Activated T-cell treated with anti-CD3 and anti-CD28 coated beads, Interleukin-2, amount 50 U/mL, for 72 hours (primary cell): ENCODE results near the gene RALB. TPM values are rescaled to one million over a fixed set of nuclear protein-coding genes. Genes with fewer than 3 reads are reported as not detected.
"Not testable (repeated sequence)": the region's sequence is repeated elsewhere in the genome, so short reads cannot be mapped to it uniquely, and the experiment has no call there.

ENCODE experiments used
- ATAC-seq, 2 donors: fragments of 150-1000 bp; cut with Tn5 transposase; replicated peaks in 1 of 2; 2 replicates each; pipeline ENCODE4 v1.10.0; 2021; ENCODE audit warnings: moderate library complexity in 2 of 2, mild to moderate bottlenecking in 1 of 2
- DNase-seq, 2 donors: peaks; one replicate each; pipeline ENCODE4 v3.0.0; 2021 to 2022; ENCODE audit warnings: mixed read lengths in 1 of 2
- H3K27ac Mint-ChIP-seq: one replicate; pipeline ENCODE4 v1.8.0; 2022; ENCODE audit warnings: mild to moderate bottlenecking, moderate library complexity, mixed read lengths
- H3K27me3 Mint-ChIP-seq: one replicate; pipeline ENCODE4 v1.8.0; 2022; ENCODE audit warnings: low read depth, mixed read lengths
- H3K36me3 Mint-ChIP-seq, 2 donors: one replicate each; pipeline ENCODE4 v1.8.0; 2022; ENCODE audit warnings: mixed read lengths in 2 of 2, mild to moderate bottlenecking in 1 of 2; ENCODE audit not compliant: insufficient read depth in 2 of 2
- H3K4me1 Mint-ChIP-seq: one replicate; pipeline ENCODE4 v1.8.0; 2022; ENCODE audit warnings: low read depth, mixed read lengths
- H3K4me3 Mint-ChIP-seq, 2 donors: one replicate each; pipeline ENCODE4 v1.8.0; 2022; ENCODE audit warnings: mild to moderate bottlenecking in 2 of 2, mixed read lengths in 2 of 2, moderate library complexity in 2 of 2
- H3K9me3 Mint-ChIP-seq, 2 donors: one replicate each; pipeline ENCODE4 v1.8.0; 2022; ENCODE audit warnings: mixed read lengths in 2 of 2
- total RNA-seq, 2 donors: library from RNA; stranded (reverse); gene quantifications; one replicate each; pipeline ENCODE4 v1.2.3, GENCODE V29; 2022

The RALB gene
- total RNA-seq, 2 donors from 2014 or later, result 52.9 to 53.1 TPM

- Mint-ChIP-seq H3K27ac (peak overlapping the region; percentile 44), H3K27me3 (no peaks in the 10 kb centered on the region), H3K9me3 (no peaks in the 10 kb centered on the region), H3K4me3 (peak overlapping the region; percentile 46 to 77), H3K36me3 (peaks cover 0 to 2% of the 10 kb centered on the region in 2 donors), H3K4me1 (peaks cover 77% of the 10 kb centered on the region)
- ATAC-seq (no peak), DNase-seq (no peak)
These were observed 23.3 kb upstream of the RALB start for GRCh38 chr2:120229341-120229740.

- H3K4me1 Mint-ChIP-seq, result peaks cover 73% of the 10 kb centered on the region
- peak overlapping the region; percentile 87 to 92 for H3K4me3 Mint-ChIP-seq
- peaks cover 0 to 2% of the 10 kb centered on the region in 2 donors for H3K9me3 Mint-ChIP-seq
- ATAC-seq, result no peak
- H3K27me3 Mint-ChIP-seq, result no peaks in the 10 kb centered on the region
- peak overlapping the region; percentile 98 for H3K27ac Mint-ChIP-seq
- no peak for DNase-seq
- peaks cover 0 to 4% of the 10 kb centered on the region in 2 donors for H3K36me3 Mint-ChIP-seq
These were observed 21.9 kb upstream of the RALB start for GRCh38 chr2:120230515-120231471.

- Mint-ChIP-seq H3K4me1 (peaks cover 69% of the 10 kb centered on the region), H3K36me3 (peaks cover 0 to 4% of the 10 kb centered on the region in 2 donors), H3K9me3 (peaks cover 0 to 2% of the 10 kb centered on the region in 2 donors), H3K27me3 (no peaks in the 10 kb centered on the region), H3K4me3 (peak overlapping the region; percentile 87 to 92), H3K27ac (peak overlapping the region; percentile 98)
- peak in 1 of 2 donors; percentile 37 for DNase-seq
- peak; percentile 26 to 40 for ATAC-seq
These were observed 21.1 kb upstream of the RALB start for GRCh38 chr2:120231564-120231973.

- Mint-ChIP-seq H3K27me3 (no peaks in the 10 kb centered on the region), H3K4me3 (peak overlapping the region; percentile 87 to 92), H3K9me3 (peaks cover 0 to 2% of the 10 kb centered on the region in 2 donors), H3K27ac (peak overlapping the region; percentile 98), H3K36me3 (peaks cover 0 to 4% of the 10 kb centered on the region in 2 donors), H3K4me1 (peaks cover 64% of the 10 kb centered on the region)
- ATAC-seq (peak; percentile 87 to 88), DNase-seq (peak; percentile 75 to 84)
These were observed 20.5 kb upstream of the RALB start for GRCh38 chr2:120231974-120232635.

GRCh38 chr2:120233292-120233691, 19.4 kb upstream of the RALB start:
- H3K4me1 Mint-ChIP-seq, result peaks cover 62% of the 10 kb centered on the region
- H3K27me3 Mint-ChIP-seq, result peaks cover 6% of the 10 kb centered on the region
- H3K4me3 Mint-ChIP-seq, result peak overlapping the region; percentile 87 to 92
- ATAC-seq, result no peak
- peaks cover 0 to 2% of the 10 kb centered on the region in 2 donors for H3K9me3 Mint-ChIP-seq
- H3K27ac Mint-ChIP-seq, result peak overlapping the region; percentile 98
- no peak for DNase-seq
- peaks cover 0 to 4% of the 10 kb centered on the region in 2 donors for H3K36me3 Mint-ChIP-seq

- ATAC-seq, result not testable (repeated sequence)
These were observed 17.5 kb upstream of the RALB start for GRCh38 chr2:120235158-120235557.

GRCh38 chr2:120235681-120236080, 17.0 kb upstream of the RALB start:
- Mint-ChIP-seq H3K4me3 (no peak overlapping the region), H3K36me3 (peaks cover 0 to 4% of the 10 kb centered on the region in 2 donors), H3K27me3 (peaks cover 7% of the 10 kb centered on the region), H3K4me1 (peaks cover 41% of the 10 kb centered on the region), H3K27ac (no peak overlapping the region), H3K9me3 (peaks cover 0 to 2% of the 10 kb centered on the region in 2 donors)
- ATAC-seq (no peak), DNase-seq (no peak)

More at GRCh38 chr2:120235158-120235557, 17.5 kb upstream of the RALB start:
- not testable (repeated sequence) for H3K4me3 Mint-ChIP-seq, H3K27ac Mint-ChIP-seq, H3K36me3 Mint-ChIP-seq, H3K9me3 Mint-ChIP-seq, H3K27me3 Mint-ChIP-seq, DNase-seq
- H3K4me1 Mint-ChIP-seq, result peaks cover 46% of the 10 kb centered on the region

GRCh38 chr2:120236316-120236715, 16.3 kb upstream of the RALB start:
- no peak for DNase-seq
- no peak for ATAC-seq
- Mint-ChIP-seq H3K36me3 (peaks cover 0 to 2% of the 10 kb centered on the region in 2 donors), H3K4me1 (peaks cover 35% of the 10 kb centered on the region), H3K27me3 (peaks cover 7% of the 10 kb centered on the region), H3K4me3 (no peak overlapping the region), H3K9me3 (peaks cover 0 to 2% of the 10 kb centered on the region in 2 donors), H3K27ac (no peak overlapping the region)

GRCh38 chr2:120236791-120237190, 15.9 kb upstream of the RALB start:
- ATAC-seq (no peak), DNase-seq (no peak)
- no peak overlapping the region for H3K27ac Mint-ChIP-seq
- peaks cover 0 to 2% of the 10 kb centered on the region in 2 donors for H3K9me3 Mint-ChIP-seq
- peaks cover 0 to 2% of the 10 kb centered on the region in 2 donors for H3K36me3 Mint-ChIP-seq
- H3K4me1 Mint-ChIP-seq, result peaks cover 30% of the 10 kb centered on the region
- no peak overlapping the region for H3K4me3 Mint-ChIP-seq
- H3K27me3 Mint-ChIP-seq, result peaks cover 7% of the 10 kb centered on the region

- Mint-ChIP-seq H3K9me3 (peaks cover 0 to 2% of the 10 kb centered on the region in 2 donors), H3K4me1 (peaks cover 23% of the 10 kb centered on the region), H3K36me3 (peaks cover 0 to 2% of the 10 kb centered on the region in 2 donors), H3K27ac (no peak overlapping the region), H3K27me3 (peaks cover 7% of the 10 kb centered on the region), H3K4me3 (no peak overlapping the region)
- no peak for ATAC-seq
- DNase-seq, result no peak
These were observed 15.2 kb upstream of the RALB start for GRCh38 chr2:120237491-120237902.

GRCh38 chr2:120238728-120239487, 13.7 kb upstream of the RALB start:
- Mint-ChIP-seq H3K4me3 (no peak overlapping the region), H3K36me3 (peaks cover 0 to 9% of the 10 kb centered on the region in 2 donors), H3K4me1 (peaks cover 15% of the 10 kb centered on the region), H3K27me3 (peaks cover 7% of the 10 kb centered on the region), H3K27ac (no peak overlapping the region), H3K9me3 (peaks cover 4 to 5% of the 10 kb centered on the region in 2 donors)
- no peak for ATAC-seq
- no peak for DNase-seq

- H3K27me3 Mint-ChIP-seq, result peaks cover 7% of the 10 kb centered on the region
- H3K4me1 Mint-ChIP-seq, result peaks cover 15% of the 10 kb centered on the region
- DNase-seq (no peak), ATAC-seq (peak in 1 of 2 donors; percentile 39)
- H3K36me3 Mint-ChIP-seq, result peaks cover 2 to 8% of the 10 kb centered on the region in 2 donors
- H3K9me3 Mint-ChIP-seq, result peaks cover 4 to 8% of the 10 kb centered on the region in 2 donors
- H3K4me3 Mint-ChIP-seq, result no peak overlapping the region
- no peak overlapping the region for H3K27ac Mint-ChIP-seq
These were observed 13.0 kb upstream of the RALB start for GRCh38 chr2:120239488-120240287.
